Aorta (tissue), 5 donors: ENCODE results near the gene NAT14. TPM values are rescaled to one million over a fixed set of nuclear protein-coding genes. Genes with fewer than 3 reads are reported as not detected.

Source experiments
- ATAC-seq: fragments of 200-7000 bp; cut with Tn5 transposase; one replicate; pipeline ENCODE4 v1.9.1; 2022; ENCODE audit warnings: moderate library complexity; ENCODE audit not compliant: low FRiP score
- DNase-seq, 2 donors: peaks; one replicate each; pipeline ENCODE4 v3.0.0-alpha.2; 2020
- H3K27ac ChIP-seq, 2 donors: one replicate each; pipeline ENCODE4 v1.5.1; 2013; ENCODE audit warnings: low read length in 2 of 2, mild to moderate bottlenecking in 2 of 2, moderate library complexity in 2 of 2, control low read depth in 1 of 2, inconsistent platforms in 1 of 2, low read depth in 1 of 2
- H3K27me3 ChIP-seq, 2 donors: one replicate each; pipeline ENCODE4 v1.6.1; 2013; ENCODE audit warnings: control low read depth in 1 of 2, low read length in 1 of 2, mild to moderate bottlenecking in 1 of 2, moderate library complexity in 1 of 2; ENCODE audit not compliant: insufficient read depth in 2 of 2, control insufficient read depth in 1 of 2
- H3K36me3 ChIP-seq, 2 donors: one replicate each; pipeline ENCODE4 v1.6.1; 2013; ENCODE audit warnings: control low read depth in 1 of 2, low read length in 1 of 2, mild to moderate bottlenecking in 1 of 2; ENCODE audit not compliant: insufficient read depth in 2 of 2, control insufficient read depth in 1 of 2
- H3K4me1 ChIP-seq, 2 donors: one replicate each; pipeline ENCODE4 v1.6.1; 2013; ENCODE audit warnings: low read length in 2 of 2, control low read depth in 1 of 2, mild to moderate bottlenecking in 1 of 2, moderate library complexity in 1 of 2; ENCODE audit not compliant: insufficient read depth in 2 of 2, control insufficient read depth in 1 of 2
- H3K4me3 ChIP-seq, 2 donors: one replicate each; pipeline ENCODE4 v1.5.1; 2013; ENCODE audit warnings: low read length in 2 of 2, control low read depth in 1 of 2, mild to moderate bottlenecking in 1 of 2
- H3K9me3 ChIP-seq: one replicate; pipeline ENCODE4 v1.6.1; 2013; ENCODE audit warnings: mild to moderate bottlenecking, low read length; ENCODE audit not compliant: control insufficient read depth
- WGBS, 2 donors: extraction: QIAGEN DNeasy Blood & Tissue Kit; methylation state at CpG; one replicate each; pipeline ENCODE4 v1.1.7; 2013; 5-methylcytosine and 5-hydroxymethylcytosine counted together
- intact Hi-C, 2 donors: fragments of 100-400 bp; cut with DNase I; formaldehyde crosslinking; loops; one replicate each; pipeline versions ENCODE4 v1.14.2 to v1.15.0; 2022
- polyA plus RNA-seq, 2 donors: library from polyadenylated mRNA; stranded (reverse); fragments of 200-250 nt; gene quantifications; one replicate each; pipeline ENCODE4 v1.2.3, GENCODE V29; 2013
- total RNA-seq, 2 donors: library from RNA; stranded (reverse); fragmentation: NEBNext Ultra II Directional; extraction: Animal tissue kit (Norgen Biotek cat#: 25700); gene quantifications; one replicate each; pipeline ENCODE4 v1.2.1, GENCODE V29; 2021
- donor health status: healthy with polysubstance abuse.
- donor health status: Bipolar disorder and iron deficiency.
- donor health status: DM: no; HTN: no; CAD: no.
- donor health status: DM: no; HTN: no; CAD: no.
- donor health status: DM: yes; HTN: yes; CAD: no.

The NAT14 gene
- total and polyA plus RNA-seq, 4 donors, result 3.1 to 19.2 (median 15.8) TPM

- Histone ChIP-seq H3K4me3 (no peak overlapping the region), H3K36me3 (no peaks in the 10 kb centered on the region), H3K27ac (no peak overlapping the region), H3K27me3 (no peaks in the 10 kb centered on the region), H3K9me3 (no peaks in the 10 kb centered on the region), H3K4me1 (no peaks in the 10 kb centered on the region)
- ATAC-seq (no peak), DNase-seq (peak in 1 of 2 donors; percentile 40)
- intact Hi-C loops, result loop anchor here in 1 of 2 donors (5.0 kb wide), 2 partner anchors 36 to 361 kb away; no protein-coding TSS in a partner anchor
- 82 to 90% methylated on average over 17 of the region's 17 CpGs for WGBS, 2 donors
Observed at GRCh38 chr19:55503157-55503501, 18.1 kb downstream of the NAT14 start.

- ATAC-seq (peak; percentile 98), DNase-seq (peak; percentile 96 to 98)
- no peaks in the 10 kb centered on the region for H3K4me1 ChIP-seq
- H3K27me3 ChIP-seq, result no peaks in the 10 kb centered on the region
- H3K36me3 ChIP-seq, result no peaks in the 10 kb centered on the region
- no peak overlapping the region for H3K27ac ChIP-seq
- no peaks in the 10 kb centered on the region for H3K9me3 ChIP-seq
- intact Hi-C loops, result loop anchor here (2.0 to 5.0 kb wide), 4 partner anchors 35 to 361 kb away; no protein-coding TSS in a partner anchor
- 8 to 9% methylated on average over 62 to 64 of the region's 64 CpGs for WGBS, 2 donors
- peak overlapping the region in 1 of 2 donors; percentile 7 for H3K4me3 ChIP-seq
Observed at GRCh38 chr19:55503502-55504251, 18.7 kb downstream of the NAT14 start.

DNA sequence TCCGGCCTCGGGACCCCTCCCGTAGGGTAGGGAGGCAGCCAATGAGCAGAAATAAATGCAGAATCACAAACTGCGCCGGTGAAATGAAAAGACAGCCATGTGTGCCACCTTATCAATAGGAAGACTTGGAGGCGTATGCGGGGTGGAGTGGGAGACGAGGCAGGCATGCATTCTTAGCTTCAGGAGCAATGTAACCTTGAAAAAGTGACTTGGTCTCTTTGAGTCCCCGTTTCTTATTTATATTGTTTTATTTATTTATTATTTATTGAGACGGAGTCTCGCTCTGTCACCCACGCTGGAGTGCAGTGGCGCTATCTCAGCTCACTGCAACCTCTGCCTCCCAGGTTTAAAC, 19.2 kb downstream of the NAT14 start:
- no peaks in the 10 kb centered on the region for H3K27me3 ChIP-seq
- H3K27ac ChIP-seq, result no peak overlapping the region
- H3K4me3 ChIP-seq, result no peak overlapping the region
- H3K9me3 ChIP-seq, result no peaks in the 10 kb centered on the region
- no peaks in the 10 kb centered on the region for H3K4me1 ChIP-seq
- ATAC-seq (no peak), DNase-seq (no peak)
- intact Hi-C loops, result loop anchor here (2.0 to 5.0 kb wide), 4 partner anchors 35 to 362 kb away; no protein-coding TSS in a partner anchor
- 31 to 32% methylated on average over 13 of the region's 13 CpGs for WGBS, 2 donors
- no peaks in the 10 kb centered on the region for H3K36me3 ChIP-seq

DNA sequence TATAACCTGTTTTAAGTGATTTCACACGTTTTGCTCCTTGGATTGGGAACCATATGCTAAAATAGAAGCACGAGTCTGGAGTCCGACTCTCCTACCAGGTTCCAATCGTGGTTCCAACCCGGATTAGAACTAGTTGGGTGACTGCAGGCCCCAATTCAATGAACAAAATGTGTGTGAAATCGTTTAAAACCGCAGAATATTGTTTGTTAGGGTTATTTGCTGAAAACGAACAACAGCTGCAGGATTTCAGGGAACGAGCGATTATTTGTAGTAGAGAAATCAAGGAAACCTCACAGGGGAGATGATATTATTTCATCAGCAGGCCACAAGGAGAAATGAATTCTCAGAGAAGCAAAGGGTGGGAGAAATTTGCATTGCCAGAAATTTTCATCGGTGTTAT, 20.0 kb downstream of the NAT14 start:
- Histone ChIP-seq H3K27me3 (no peaks in the 10 kb centered on the region), H3K9me3 (no peaks in the 10 kb centered on the region), H3K4me3 (no peak overlapping the region), H3K36me3 (no peaks in the 10 kb centered on the region), H3K27ac (no peak overlapping the region), H3K4me1 (no peaks in the 10 kb centered on the region)
- intact Hi-C loops, result loop anchor here (2.0 to 5.0 kb wide), 4 partner anchors 36 to 363 kb away; no protein-coding TSS in a partner anchor
- whole genome bisulfite sequencing, 2 donors, result 89 to 90% methylated on average over 11 of the region's 11 CpGs
- ATAC-seq (no peak), DNase-seq (peak in 1 of 2 donors; percentile 3)

- Histone ChIP-seq H3K4me3 (no peak overlapping the region), H3K36me3 (no peaks in the 10 kb centered on the region), H3K4me1 (no peaks in the 10 kb centered on the region), H3K27ac (no peak overlapping the region), H3K27me3 (no peaks in the 10 kb centered on the region), H3K9me3 (no peaks in the 10 kb centered on the region)
- WGBS, 2 donors, result 80 to 85% methylated on average over 10 of the region's 10 CpGs
- DNase-seq (no peak), ATAC-seq (no peak)
- intact Hi-C loops, result no loop called here
Observed at GRCh38 chr19:55508120-55508519, 23.1 kb downstream of the NAT14 start.

DNA sequence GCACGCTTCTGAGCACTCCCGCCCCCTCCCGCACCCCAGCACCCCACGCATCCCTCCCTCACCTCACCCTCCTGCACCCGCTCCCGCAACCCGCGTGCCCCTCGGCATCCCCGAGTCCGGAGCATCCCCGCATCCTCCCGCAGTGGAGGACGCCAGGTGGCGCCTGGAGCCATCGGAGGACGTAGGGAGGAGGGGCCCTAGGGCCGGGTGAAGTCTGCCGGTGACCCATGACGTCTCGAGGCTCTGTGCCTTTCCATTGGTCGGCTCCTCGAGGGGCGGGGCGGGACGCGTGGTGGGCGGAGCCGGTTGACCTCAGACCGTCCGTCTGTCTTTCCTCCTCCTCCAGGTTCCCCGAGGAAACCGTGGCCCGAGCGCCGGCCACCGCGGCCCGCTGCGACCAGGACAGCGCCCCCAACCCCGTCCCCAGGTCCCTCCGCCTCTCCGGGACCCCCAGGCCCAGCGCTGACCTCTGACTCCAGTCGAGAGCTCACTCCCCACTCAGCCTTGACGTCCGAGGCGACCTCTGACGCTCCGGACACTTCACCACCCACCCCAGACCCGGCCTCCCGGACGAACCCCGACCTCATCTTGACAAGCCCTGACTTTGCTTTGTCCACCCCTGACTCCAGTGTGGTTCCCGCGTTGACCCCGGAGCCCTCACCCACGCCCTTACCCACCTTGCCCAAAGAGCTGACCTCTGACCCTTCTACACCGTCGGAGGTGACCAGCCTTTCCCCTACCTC, 32.1 kb downstream of the NAT14 start:
- Histone ChIP-seq H3K4me3 (no peak overlapping the region), H3K4me1 (no peaks in the 10 kb centered on the region), H3K9me3 (no peaks in the 10 kb centered on the region), H3K27ac (no peak overlapping the region), H3K27me3 (no peaks in the 10 kb centered on the region), H3K36me3 (no peaks in the 10 kb centered on the region)
- WGBS, 2 donors, result 11 to 12% methylated on average over 58 to 61 of the region's 61 CpGs
- ATAC-seq (peak; percentile 98), DNase-seq (peak; percentile 95 to 97)
- intact Hi-C loops, result loop anchor here (1.0 to 5.0 kb wide), 5 partner anchors 30 to 115 kb away; partner anchors contain the start of gene ZNF865 (in 1 of the 2)

DNA sequence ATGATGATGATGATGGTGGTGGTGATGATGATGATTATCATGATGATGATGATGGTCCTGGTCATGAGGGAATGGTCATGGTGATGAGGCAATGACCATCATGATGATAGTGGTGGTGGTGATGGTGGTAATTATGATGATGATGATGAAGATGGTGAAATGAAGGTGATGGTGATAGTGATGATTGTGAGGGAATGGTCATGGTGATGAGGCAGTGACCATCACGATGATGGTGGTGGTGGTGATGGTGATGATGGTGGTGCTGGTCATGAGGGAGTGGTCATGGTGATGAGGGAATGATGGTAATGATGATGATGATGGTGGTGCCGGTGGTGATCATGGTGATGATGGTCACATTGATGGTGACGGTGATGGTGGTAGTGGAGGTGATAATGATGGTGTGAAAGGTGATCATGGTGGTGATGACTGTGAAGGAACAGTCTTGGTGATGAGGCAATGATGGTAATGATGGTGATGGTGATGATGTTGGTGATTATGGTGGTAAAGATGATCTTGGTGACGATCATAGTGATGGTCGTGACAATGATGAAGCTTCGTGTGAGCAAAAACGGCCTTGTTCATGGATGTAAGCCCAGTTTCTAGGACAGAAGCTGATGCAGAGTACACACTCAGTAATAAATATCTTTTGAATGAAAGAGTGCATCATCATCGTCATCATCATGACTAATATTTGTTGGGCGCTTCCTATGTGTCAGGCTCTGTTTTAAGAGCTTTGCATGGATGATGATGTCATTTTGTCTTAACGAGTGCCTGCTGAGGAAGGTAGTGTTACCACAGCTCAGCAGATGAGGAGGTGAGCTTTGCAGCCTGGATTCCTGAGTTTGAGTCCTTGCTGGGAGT, 34.7 kb downstream of the NAT14 start:
- H3K27ac ChIP-seq, result no peak overlapping the region
- DNase-seq, result no peak
- 88 to 92% methylated on average over 10 of the region's 10 CpGs for WGBS, 2 donors
- ATAC-seq, result no peak
- intact Hi-C loops, result loop anchor here (5.0 kb wide), 3 partner anchors 68 to 113 kb away; partner anchors contain the start of gene ZNF865 (in 1 of the 2)
- H3K4me3 ChIP-seq, result no peak overlapping the region
- no peaks in the 10 kb centered on the region for H3K36me3 ChIP-seq
- no peaks in the 10 kb centered on the region for H3K27me3 ChIP-seq
- H3K4me1 ChIP-seq, result no peaks in the 10 kb centered on the region
- H3K9me3 ChIP-seq, result no peaks in the 10 kb centered on the region

- H3K4me1 ChIP-seq, result no peaks in the 10 kb centered on the region
Observed at GRCh38 chr19:55520691-55521292, 35.8 kb downstream of the NAT14 start.

More at GRCh38 chr19:55520691-55521292, 35.8 kb downstream of the NAT14 start:
- intact Hi-C loops, result no loop called here
- no peaks in the 10 kb centered on the region for H3K36me3 ChIP-seq
- H3K27ac ChIP-seq, result no peak overlapping the region
- no peaks in the 10 kb centered on the region for H3K9me3 ChIP-seq
- no peaks in the 10 kb centered on the region for H3K27me3 ChIP-seq
- H3K4me3 ChIP-seq, result no peak overlapping the region
- no peak for DNase-seq
- 78 to 81% methylated on average over 14 of the region's 14 CpGs for WGBS, 2 donors
- ATAC-seq, result no peak
